WTC11 (cell line): Measurements from ENCODE around the gene AURKB. TPM values are rescaled to one million over a fixed set of nuclear protein-coding genes. Genes with fewer than 3 reads are reported as not detected.
A peak's percentile ranks its signal among the peaks of the same experiment; 100 is the strongest.

Experiments used
- ATAC-seq: fragments of 200-7000 bp; cut with Tn5 transposase; 2 replicates; pipeline ENCODE4 v1.10.0; 2021; ENCODE audit warnings: mild to moderate bottlenecking, moderate library complexity
- CTCF ChIA-PET: fragments of 300-600 bp; sonication (Branson Sonifier 250); formaldehyde crosslinking; loops from one replicate; lab custom pipeline; 2021; ENCODE audit warnings: antibody characterized with exemption; lab: Charles Lee
- POLR2A ChIA-PET: fragments of 350-600 bp; sonication (Branson Sonifier 250); formaldehyde crosslinking; loops from one replicate; lab custom pipeline; 2021; ENCODE audit warnings: antibody characterized with exemption; lab: Charles Lee
- DNase-seq: peaks from one replicate; pipeline ENCODE4 v3.0.0; 2021; ENCODE audit warnings: low spot score
- H3K27ac Mint-ChIP-seq: 2 replicates; pipeline ENCODE4 v1.8.0; 2021; ENCODE audit warnings: mixed read lengths
- H3K27me3 Mint-ChIP-seq: 2 replicates; pipeline ENCODE4 v1.8.0; 2021; ENCODE audit warnings: low read depth, mild to moderate bottlenecking, moderate library complexity, mixed read lengths
- H3K36me3 Mint-ChIP-seq: 2 replicates; pipeline ENCODE4 v1.8.0; 2021; ENCODE audit warnings: mixed read lengths
- H3K4me1 Mint-ChIP-seq: 2 replicates; pipeline ENCODE4 v1.8.0; 2022; ENCODE audit warnings: mixed read lengths
- H3K4me3 Mint-ChIP-seq: 2 replicates; pipeline ENCODE4 v1.8.0; 2021; ENCODE audit warnings: mild to moderate bottlenecking, moderate library complexity, mixed read lengths
- H3K9me3 Mint-ChIP-seq: 2 replicates; pipeline ENCODE4 v1.8.0; 2021; ENCODE audit warnings: mixed read lengths
- FOXP1 ChIP-seq: sonication (generic); formaldehyde crosslinking; IDR thresholded peaks from 2 replicates; pipeline ENCODE4 v1.8.0; 2022; ENCODE audit warnings: missing genetic modification reagents, mild to moderate bottlenecking, moderate library complexity, borderline replicate concordance
- KAT7 ChIP-seq: sonication (generic); formaldehyde crosslinking; IDR thresholded peaks from 2 replicates; pipeline ENCODE4 v1.8.1; 2023; ENCODE audit warnings: missing genetic modification reagents, mild to moderate bottlenecking, borderline replicate concordance
- NR1H2 ChIP-seq: sonication (generic); formaldehyde crosslinking; IDR thresholded peaks from 2 replicates; pipeline ENCODE4 v1.9.0; 2021; ENCODE audit warnings: mild to moderate bottlenecking, moderate library complexity, missing genetic modification reagents
- NR3C1 ChIP-seq: sonication (generic); formaldehyde crosslinking; conservative IDR thresholded peaks from 2 replicates; pipeline ENCODE4 v1.8.1; 2023; ENCODE audit warnings: low read depth, mild to moderate bottlenecking, missing genetic modification reagents
- SP1 ChIP-seq: sonication (generic); formaldehyde crosslinking; conservative IDR thresholded peaks from 2 replicates; pipeline ENCODE4 v1.8.1; 2022; ENCODE audit warnings: missing genetic modification reagents
- TEAD1 ChIP-seq: sonication (generic); formaldehyde crosslinking; IDR thresholded peaks from 2 replicates; pipeline ENCODE4 v1.8.0; 2022; ENCODE audit warnings: mild to moderate bottlenecking, missing genetic modification reagents
- TP53 ChIP-seq: sonication (generic); formaldehyde crosslinking; IDR thresholded peaks from 2 replicates; pipeline ENCODE4 v1.8.1; 2023; ENCODE audit warnings: mild to moderate bottlenecking, missing genetic modification reagents
- ZNF317 ChIP-seq: sonication (generic); formaldehyde crosslinking; IDR thresholded peaks from 2 replicates; pipeline ENCODE4 v1.8.1; 2023; ENCODE audit warnings: low read depth, mild to moderate bottlenecking, moderate library complexity, missing genetic modification reagents, borderline replicate concordance
- total RNA-seq: library from RNA; stranded (reverse); gene quantifications from 3 replicates; pipeline ENCODE4 v1.2.3, GENCODE V29; 2021
- TF ChIP-seq, protein P1 (sequence below): sonication (generic); formaldehyde crosslinking; conservative IDR thresholded peaks from 2 replicates; pipeline ENCODE4 v1.8.1; 2023; ENCODE audit warnings: mild to moderate bottlenecking, low read depth, missing genetic modification reagents, moderate library complexity
- TF ChIP-seq, protein P2 (sequence below): fragments of 250-450 bp; sonication (Bioruptor Pico); IDR thresholded peaks from 2 replicates; pipeline ENCODE4 v2.1.2; 2022; ENCODE audit warnings: mild to moderate bottlenecking, moderate library complexity
- TF ChIP-seq, protein P3 (sequence below): sonication (generic); formaldehyde crosslinking; IDR thresholded peaks from 2 replicates; pipeline ENCODE4 v1.8.1; 2023; ENCODE audit warnings: mild to moderate bottlenecking, missing genetic modification reagents, moderate library complexity
- TF ChIP-seq, protein P4 (sequence below): sonication (generic); formaldehyde crosslinking; IDR thresholded peaks from 2 replicates; pipeline ENCODE4 v1.8.0; 2022; ENCODE audit warnings: mild to moderate bottlenecking, missing genetic modification reagents
- TF ChIP-seq, protein P5 (sequence below): sonication (generic); formaldehyde crosslinking; IDR thresholded peaks from 2 replicates; pipeline ENCODE4 v1.8.0; 2022; ENCODE audit warnings: mild to moderate bottlenecking, missing genetic modification reagents
- TF ChIP-seq, protein P6 (sequence below): sonication (generic); formaldehyde crosslinking; IDR thresholded peaks from 2 replicates; pipeline ENCODE4 v1.8.1; 2022; ENCODE audit warnings: missing genetic modification reagents, borderline replicate concordance
- TF ChIP-seq, protein P7 (sequence below): sonication (generic); formaldehyde crosslinking; IDR thresholded peaks from 2 replicates; pipeline ENCODE4 v1.8.1; 2023; ENCODE audit warnings: mild to moderate bottlenecking, missing genetic modification reagents, borderline replicate concordance

AURKB gene
- total RNA-seq, 1 experiment from 2014 or later = 215 TPM

DNA sequence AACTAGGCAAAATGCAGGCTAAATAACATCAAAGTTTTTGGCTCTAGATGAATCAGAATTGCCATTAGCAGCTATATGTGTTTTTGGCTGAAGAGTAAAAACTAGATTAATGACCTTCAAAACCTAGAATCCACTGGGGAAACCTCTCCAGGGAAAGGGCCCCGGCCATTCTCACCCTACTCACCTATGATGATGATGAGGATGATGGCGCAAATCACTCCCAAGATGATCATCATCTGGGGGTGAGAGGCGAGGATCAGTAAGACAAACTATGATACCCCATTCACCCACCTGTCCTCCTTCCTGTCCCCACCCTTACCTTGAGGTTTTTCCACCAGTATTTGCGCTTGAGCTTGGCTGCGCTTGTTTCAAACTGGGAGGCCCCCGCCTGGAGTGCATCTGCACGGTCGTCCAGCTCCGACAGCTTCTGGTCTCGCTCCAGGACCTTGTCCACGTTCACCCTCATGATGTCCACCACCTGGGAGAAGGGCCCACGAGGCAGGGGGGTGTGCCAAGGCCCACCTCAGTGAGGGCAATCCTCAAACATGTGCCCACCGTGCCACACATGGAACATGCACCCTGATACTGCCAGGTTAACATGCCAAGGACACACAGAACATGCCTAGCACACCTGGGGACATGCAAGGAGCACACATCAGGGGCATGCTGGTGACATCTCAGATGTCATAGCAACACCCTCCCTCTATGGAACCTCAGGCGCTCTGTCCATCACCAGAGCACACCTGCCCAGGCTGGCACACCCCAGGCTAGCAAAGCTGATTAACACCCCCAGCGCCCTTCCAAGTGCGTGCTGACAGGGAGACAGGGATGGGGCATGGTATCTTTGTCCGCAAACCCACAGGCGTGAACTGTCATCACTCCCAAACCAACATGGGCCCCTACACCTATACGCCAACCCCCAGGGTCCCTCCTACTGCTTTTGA lies 48.8 kb downstream of the AURKB start:
- POLR2A ChIA-PET = no interaction called here
- no peak for ATAC-seq
- Mint-ChIP-seq H3K4me1 (peaks cover 44% of the 10 kb centered on the region), H3K27ac (peak overlapping the region; percentile 89), H3K36me3 (peaks cover 8% of the 10 kb centered on the region)
- no peak for TF ChIP-seq KAT7 (CRISPR knock-in tag)
- TF ChIP-seq, protein P1, sequence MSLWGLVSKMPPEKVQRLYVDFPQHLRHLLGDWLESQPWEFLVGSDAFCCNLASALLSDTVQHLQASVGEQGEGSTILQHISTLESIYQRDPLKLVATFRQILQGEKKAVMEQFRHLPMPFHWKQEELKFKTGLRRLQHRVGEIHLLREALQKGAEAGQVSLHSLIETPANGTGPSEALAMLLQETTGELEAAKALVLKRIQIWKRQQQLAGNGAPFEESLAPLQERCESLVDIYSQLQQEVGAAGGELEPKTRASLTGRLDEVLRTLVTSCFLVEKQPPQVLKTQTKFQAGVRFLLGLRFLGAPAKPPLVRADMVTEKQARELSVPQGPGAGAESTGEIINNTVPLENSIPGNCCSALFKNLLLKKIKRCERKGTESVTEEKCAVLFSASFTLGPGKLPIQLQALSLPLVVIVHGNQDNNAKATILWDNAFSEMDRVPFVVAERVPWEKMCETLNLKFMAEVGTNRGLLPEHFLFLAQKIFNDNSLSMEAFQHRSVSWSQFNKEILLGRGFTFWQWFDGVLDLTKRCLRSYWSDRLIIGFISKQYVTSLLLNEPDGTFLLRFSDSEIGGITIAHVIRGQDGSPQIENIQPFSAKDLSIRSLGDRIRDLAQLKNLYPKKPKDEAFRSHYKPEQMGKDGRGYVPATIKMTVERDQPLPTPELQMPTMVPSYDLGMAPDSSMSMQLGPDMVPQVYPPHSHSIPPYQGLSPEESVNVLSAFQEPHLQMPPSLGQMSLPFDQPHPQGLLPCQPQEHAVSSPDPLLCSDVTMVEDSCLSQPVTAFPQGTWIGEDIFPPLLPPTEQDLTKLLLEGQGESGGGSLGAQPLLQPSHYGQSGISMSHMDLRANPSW (CRISPR knock-in tag) = no peak
- TF ChIP-seq FOXP1 (CRISPR knock-in tag) = no peak
- no peak for TF ChIP-seq NR3C1 (CRISPR knock-in tag)
- TF ChIP-seq TEAD1 (CRISPR knock-in tag) = no peak
- no peak for TF ChIP-seq SP1 (CRISPR knock-in tag)
- TF ChIP-seq, protein P2, sequence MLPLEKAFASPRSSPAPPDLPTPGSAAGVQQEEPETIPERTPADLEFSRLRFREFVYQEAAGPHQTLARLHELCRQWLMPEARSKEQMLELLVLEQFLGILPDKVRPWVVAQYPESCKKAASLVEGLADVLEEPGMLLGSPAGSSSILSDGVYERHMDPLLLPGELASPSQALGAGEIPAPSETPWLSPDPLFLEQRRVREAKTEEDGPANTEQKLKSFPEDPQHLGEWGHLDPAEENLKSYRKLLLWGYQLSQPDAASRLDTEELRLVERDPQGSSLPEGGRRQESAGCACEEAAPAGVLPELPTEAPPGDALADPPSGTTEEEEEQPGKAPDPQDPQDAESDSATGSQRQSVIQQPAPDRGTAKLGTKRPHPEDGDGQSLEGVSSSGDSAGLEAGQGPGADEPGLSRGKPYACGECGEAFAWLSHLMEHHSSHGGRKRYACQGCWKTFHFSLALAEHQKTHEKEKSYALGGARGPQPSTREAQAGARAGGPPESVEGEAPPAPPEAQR = no peak
- TF ChIP-seq, protein P3, sequence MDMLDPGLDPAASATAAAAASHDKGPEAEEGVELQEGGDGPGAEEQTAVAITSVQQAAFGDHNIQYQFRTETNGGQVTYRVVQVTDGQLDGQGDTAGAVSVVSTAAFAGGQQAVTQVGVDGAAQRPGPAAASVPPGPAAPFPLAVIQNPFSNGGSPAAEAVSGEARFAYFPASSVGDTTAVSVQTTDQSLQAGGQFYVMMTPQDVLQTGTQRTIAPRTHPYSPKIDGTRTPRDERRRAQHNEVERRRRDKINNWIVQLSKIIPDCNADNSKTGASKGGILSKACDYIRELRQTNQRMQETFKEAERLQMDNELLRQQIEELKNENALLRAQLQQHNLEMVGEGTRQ = no peak
- TF ChIP-seq, protein P4, sequence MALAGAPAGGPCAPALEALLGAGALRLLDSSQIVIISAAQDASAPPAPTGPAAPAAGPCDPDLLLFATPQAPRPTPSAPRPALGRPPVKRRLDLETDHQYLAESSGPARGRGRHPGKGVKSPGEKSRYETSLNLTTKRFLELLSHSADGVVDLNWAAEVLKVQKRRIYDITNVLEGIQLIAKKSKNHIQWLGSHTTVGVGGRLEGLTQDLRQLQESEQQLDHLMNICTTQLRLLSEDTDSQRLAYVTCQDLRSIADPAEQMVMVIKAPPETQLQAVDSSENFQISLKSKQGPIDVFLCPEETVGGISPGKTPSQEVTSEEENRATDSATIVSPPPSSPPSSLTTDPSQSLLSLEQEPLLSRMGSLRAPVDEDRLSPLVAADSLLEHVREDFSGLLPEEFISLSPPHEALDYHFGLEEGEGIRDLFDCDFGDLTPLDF (CRISPR knock-in tag) = no peak
- TF ChIP-seq, all 79 proteins: peak for 0
- CTCF ChIA-PET = interaction anchor here (0.6 to 1.4 kb wide), 3 partner anchors 24 to 82 kb away, joined by 3 to 4 read pairs (median 3); no protein-coding TSS in a partner anchor
- H3K4me3 Mint-ChIP-seq = peak overlapping the region; percentile 73
- no peak for DNase-seq
- no peaks in the 10 kb centered on the region for H3K27me3 Mint-ChIP-seq
- H3K9me3 Mint-ChIP-seq = no peaks in the 10 kb centered on the region

DNA sequence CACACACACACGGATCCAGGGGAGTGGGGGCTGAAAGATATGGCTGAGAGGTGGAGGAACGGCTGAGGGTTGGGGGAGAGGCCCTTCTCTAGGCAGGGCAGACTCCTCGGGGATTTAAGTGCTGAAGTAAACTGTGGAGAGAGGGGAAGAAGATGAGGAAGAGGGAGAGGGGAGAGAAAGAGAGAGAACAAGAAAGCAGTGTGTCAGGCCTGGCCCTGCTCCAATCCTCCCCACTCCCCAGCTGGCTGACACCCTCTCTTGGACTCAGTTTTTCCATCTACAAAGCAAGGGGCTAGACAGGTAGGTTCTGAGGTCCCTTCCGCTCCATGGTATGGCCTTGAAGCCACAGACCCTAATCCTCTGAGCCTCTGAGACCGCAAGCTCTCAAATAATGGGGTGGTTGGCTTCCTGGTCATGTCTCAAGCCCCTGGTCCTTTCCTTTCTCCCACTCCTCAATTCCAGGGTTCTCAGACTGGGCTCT lies 49.6 kb downstream of the AURKB start:
- peak overlapping the region; percentile 73 for H3K4me3 Mint-ChIP-seq
- DNase-seq = no peak
- CTCF ChIA-PET = interaction anchor here (0.6 to 1.4 kb wide), 3 partner anchors 10 to 81 kb away, joined by 3 to 5 read pairs (median 3); no protein-coding TSS in a partner anchor
- POLR2A ChIA-PET = interaction anchor here (0.7 kb wide), 1 partner anchor 100 kb away, joined by 6 read pairs; no protein-coding TSS in a partner anchor
- H3K36me3 Mint-ChIP-seq = peaks cover 8% of the 10 kb centered on the region
- no peaks in the 10 kb centered on the region for H3K27me3 Mint-ChIP-seq
- no peaks in the 10 kb centered on the region for H3K9me3 Mint-ChIP-seq
- peak overlapping the region; percentile 57 for H3K27ac Mint-ChIP-seq
- no peak for ATAC-seq
- peaks cover 42% of the 10 kb centered on the region for H3K4me1 Mint-ChIP-seq
- TF ChIP-seq, protein P5, sequence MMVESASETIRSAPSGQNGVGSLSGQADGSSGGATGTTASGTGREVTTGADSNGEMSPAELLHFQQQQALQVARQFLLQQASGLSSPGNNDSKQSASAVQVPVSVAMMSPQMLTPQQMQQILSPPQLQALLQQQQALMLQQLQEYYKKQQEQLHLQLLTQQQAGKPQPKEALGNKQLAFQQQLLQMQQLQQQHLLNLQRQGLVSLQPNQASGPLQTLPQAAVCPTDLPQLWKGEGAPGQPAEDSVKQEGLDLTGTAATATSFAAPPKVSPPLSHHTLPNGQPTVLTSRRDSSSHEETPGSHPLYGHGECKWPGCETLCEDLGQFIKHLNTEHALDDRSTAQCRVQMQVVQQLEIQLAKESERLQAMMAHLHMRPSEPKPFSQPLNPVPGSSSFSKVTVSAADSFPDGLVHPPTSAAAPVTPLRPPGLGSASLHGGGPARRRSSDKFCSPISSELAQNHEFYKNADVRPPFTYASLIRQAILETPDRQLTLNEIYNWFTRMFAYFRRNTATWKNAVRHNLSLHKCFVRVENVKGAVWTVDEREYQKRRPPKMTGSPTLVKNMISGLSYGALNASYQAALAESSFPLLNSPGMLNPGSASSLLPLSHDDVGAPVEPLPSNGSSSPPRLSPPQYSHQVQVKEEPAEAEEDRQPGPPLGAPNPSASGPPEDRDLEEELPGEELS (CRISPR knock-in tag) = no peak
- TF ChIP-seq TP53 (CRISPR knock-in tag) (no peak), ZNF317 (no peak), NR1H2 (no peak)
- TF ChIP-seq, protein P6, sequence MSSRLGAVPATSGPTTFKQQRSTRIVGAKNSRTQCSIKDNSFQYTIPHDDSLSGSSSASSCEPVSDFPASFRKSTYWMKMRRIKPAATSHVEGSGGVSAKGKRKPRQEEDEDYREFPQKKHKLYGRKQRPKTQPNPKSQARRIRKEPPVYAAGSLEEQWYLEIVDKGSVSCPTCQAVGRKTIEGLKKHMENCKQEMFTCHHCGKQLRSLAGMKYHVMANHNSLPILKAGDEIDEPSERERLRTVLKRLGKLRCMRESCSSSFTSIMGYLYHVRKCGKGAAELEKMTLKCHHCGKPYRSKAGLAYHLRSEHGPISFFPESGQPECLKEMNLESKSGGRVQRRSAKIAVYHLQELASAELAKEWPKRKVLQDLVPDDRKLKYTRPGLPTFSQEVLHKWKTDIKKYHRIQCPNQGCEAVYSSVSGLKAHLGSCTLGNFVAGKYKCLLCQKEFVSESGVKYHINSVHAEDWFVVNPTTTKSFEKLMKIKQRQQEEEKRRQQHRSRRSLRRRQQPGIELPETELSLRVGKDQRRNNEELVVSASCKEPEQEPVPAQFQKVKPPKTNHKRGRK (CRISPR knock-in tag) = no peak
- TF ChIP-seq, protein P7, sequence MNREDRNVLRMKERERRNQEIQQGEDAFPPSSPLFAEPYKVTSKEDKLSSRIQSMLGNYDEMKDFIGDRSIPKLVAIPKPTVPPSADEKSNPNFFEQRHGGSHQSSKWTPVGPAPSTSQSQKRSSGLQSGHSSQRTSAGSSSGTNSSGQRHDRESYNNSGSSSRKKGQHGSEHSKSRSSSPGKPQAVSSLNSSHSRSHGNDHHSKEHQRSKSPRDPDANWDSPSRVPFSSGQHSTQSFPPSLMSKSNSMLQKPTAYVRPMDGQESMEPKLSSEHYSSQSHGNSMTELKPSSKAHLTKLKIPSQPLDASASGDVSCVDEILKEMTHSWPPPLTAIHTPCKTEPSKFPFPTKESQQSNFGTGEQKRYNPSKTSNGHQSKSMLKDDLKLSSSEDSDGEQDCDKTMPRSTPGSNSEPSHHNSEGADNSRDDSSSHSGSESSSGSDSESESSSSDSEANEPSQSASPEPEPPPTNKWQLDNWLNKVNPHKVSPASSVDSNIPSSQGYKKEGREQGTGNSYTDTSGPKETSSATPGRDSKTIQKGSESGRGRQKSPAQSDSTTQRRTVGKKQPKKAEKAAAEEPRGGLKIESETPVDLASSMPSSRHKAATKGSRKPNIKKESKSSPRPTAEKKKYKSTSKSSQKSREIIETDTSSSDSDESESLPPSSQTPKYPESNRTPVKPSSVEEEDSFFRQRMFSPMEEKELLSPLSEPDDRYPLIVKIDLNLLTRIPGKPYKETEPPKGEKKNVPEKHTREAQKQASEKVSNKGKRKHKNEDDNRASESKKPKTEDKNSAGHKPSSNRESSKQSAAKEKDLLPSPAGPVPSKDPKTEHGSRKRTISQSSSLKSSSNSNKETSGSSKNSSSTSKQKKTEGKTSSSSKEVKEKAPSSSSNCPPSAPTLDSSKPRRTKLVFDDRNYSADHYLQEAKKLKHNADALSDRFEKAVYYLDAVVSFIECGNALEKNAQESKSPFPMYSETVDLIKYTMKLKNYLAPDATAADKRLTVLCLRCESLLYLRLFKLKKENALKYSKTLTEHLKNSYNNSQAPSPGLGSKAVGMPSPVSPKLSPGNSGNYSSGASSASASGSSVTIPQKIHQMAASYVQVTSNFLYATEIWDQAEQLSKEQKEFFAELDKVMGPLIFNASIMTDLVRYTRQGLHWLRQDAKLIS (CRISPR knock-in tag) = no peak
